Body of pancreas (tissue), 4 donors: Measurements from ENCODE around the gene ROPN1B. TPM values are rescaled to one million over a fixed set of nuclear protein-coding genes. Genes with fewer than 3 reads are reported as not detected.
"Not testable (repeated sequence)": the region's sequence is repeated elsewhere in the genome, so short reads cannot be mapped to it uniquely, and the experiment has no call there.

Experiments used
- ATAC-seq: fragments of 150-250 bp; one replicate; pipeline ENCODE4 v1.9.1; 2016
- DNase-seq, 4 donors: peaks; one replicate each; pipeline ENCODE4 v3.0.0-alpha.2; 2019
- H3K27ac ChIP-seq, 4 donors: fragments of 200-600 bp; sonication (generic); 1 replicate in 3 of 4; 2 replicates in 1 of 4; pipeline versions ENCODE4 v1.5.1 to v1.6.1; 2016 to 2019; ENCODE audit warnings: mild to moderate bottlenecking in 1 of 4, mixed read lengths in 1 of 4, moderate library complexity in 1 of 4
- H3K27me3 ChIP-seq, 2 donors: fragments of 200-600 bp; sonication (generic); one replicate each; pipeline ENCODE4 v1.6.0; 2016; ENCODE audit warnings: mild to moderate bottlenecking in 1 of 2
- H3K36me3 ChIP-seq, 2 donors: fragments of 200-600 bp; sonication (generic); replicated peaks in 1 of 2; 2 replicates each; pipeline ENCODE4 v1.5.1; 2016; ENCODE audit warnings: low read depth in 2 of 2; ENCODE audit not compliant: insufficient read depth in 1 of 2
- H3K4me1 ChIP-seq: fragments of 200-600 bp; sonication (generic); one replicate; pipeline ENCODE4 v1.6.0; 2016
- H3K4me3 ChIP-seq, 2 donors: fragments of 200-600 bp; sonication (generic); 1 replicate in 1 of 2; 2 replicates in 1 of 2; pipeline ENCODE4 v1.5.1; 2016 to 2019
- H3K9me3 ChIP-seq, 3 donors: fragments of 200-600 bp; sonication (generic); 1 replicate in 2 of 3; 2 replicates in 1 of 3; pipeline ENCODE4 v1.5.1; 2016
- POLR2A ChIP-seq, 3 donors: fragments of 450-650 bp; IDR thresholded peaks; one replicate each; pipeline ENCODE4 v1.6.1; 2016; ENCODE audit warnings: antibody characterized with exemption in 3 of 3, mild to moderate bottlenecking in 2 of 3
- WGBS, 2 donors: methylation state at CpG; one replicate each; pipeline ENCODE4 v1.1.5; 2017; 5-methylcytosine and 5-hydroxymethylcytosine counted together
- intact Hi-C: fragments of 100-400 bp; cut with DNase I; formaldehyde crosslinking; loops from one replicate; pipeline ENCODE4 v1.15.1; 2023
- total RNA-seq, 2 donors: library from RNA; depleted of rRNA; stranded (reverse); fragments of >200 nt; gene quantifications; one replicate each; pipeline ENCODE4 v1.1.0, GENCODE V29; 2016
- TF ChIP-seq, protein P1 (sequence below), 7 experiments: fragments of 450-650 bp in 4 of 7; fragments of 200-600 bp in 3 of 7; sonication (generic) in 3 of 7; IDR thresholded peaks; one replicate each; pipeline ENCODE4 v1.5.1; 2016 to 2019; ENCODE audit warnings: antibody characterized with exemption in 7 of 7

ROPN1B gene
- total RNA-seq, 2 donors from 2014 or later: 0.52 TPM; not detected in 1

DNA sequence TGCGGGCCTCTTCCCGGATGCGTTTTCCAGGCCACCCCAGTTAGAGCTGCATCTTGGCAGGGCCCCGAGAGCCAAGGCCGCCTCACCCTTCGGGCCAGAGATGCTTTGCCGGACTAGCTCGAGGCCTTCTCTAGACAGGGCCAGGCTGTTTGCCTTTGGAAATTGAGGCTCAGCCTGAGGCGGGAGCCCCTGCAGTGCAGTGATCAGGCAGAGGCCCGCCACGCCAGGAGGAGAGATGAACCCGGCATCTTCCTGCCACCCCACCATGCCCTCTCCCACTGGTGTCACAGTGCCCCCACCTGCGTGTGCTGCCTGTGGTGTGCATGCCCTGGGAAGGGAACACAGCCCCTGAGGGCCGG lies 8.9 kb upstream of the ROPN1B start:
- ATAC-seq (no peak), DNase-seq (no peak)
- Histone ChIP-seq H3K27ac (no peak overlapping the region), H3K36me3 (no peaks in the 10 kb centered on the region), H3K27me3 (no peaks in the 10 kb centered on the region), H3K4me1 (no peaks in the 10 kb centered on the region), H3K9me3 (no peaks in the 10 kb centered on the region), H3K4me3 (no peak overlapping the region)
- TF ChIP-seq POLR2A (IDR thresholded peaks at IDR 0.05): no peak
- TF ChIP-seq, protein P1, sequence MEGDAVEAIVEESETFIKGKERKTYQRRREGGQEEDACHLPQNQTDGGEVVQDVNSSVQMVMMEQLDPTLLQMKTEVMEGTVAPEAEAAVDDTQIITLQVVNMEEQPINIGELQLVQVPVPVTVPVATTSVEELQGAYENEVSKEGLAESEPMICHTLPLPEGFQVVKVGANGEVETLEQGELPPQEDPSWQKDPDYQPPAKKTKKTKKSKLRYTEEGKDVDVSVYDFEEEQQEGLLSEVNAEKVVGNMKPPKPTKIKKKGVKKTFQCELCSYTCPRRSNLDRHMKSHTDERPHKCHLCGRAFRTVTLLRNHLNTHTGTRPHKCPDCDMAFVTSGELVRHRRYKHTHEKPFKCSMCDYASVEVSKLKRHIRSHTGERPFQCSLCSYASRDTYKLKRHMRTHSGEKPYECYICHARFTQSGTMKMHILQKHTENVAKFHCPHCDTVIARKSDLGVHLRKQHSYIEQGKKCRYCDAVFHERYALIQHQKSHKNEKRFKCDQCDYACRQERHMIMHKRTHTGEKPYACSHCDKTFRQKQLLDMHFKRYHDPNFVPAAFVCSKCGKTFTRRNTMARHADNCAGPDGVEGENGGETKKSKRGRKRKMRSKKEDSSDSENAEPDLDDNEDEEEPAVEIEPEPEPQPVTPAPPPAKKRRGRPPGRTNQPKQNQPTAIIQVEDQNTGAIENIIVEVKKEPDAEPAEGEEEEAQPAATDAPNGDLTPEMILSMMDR (IDR thresholded peaks at IDR 0.05): no peak
- intact Hi-C loops: no loop called here
- 89 to 94% methylated on average over 3 to 14 of the region's 14 CpGs for WGBS, 2 donors

DNA sequence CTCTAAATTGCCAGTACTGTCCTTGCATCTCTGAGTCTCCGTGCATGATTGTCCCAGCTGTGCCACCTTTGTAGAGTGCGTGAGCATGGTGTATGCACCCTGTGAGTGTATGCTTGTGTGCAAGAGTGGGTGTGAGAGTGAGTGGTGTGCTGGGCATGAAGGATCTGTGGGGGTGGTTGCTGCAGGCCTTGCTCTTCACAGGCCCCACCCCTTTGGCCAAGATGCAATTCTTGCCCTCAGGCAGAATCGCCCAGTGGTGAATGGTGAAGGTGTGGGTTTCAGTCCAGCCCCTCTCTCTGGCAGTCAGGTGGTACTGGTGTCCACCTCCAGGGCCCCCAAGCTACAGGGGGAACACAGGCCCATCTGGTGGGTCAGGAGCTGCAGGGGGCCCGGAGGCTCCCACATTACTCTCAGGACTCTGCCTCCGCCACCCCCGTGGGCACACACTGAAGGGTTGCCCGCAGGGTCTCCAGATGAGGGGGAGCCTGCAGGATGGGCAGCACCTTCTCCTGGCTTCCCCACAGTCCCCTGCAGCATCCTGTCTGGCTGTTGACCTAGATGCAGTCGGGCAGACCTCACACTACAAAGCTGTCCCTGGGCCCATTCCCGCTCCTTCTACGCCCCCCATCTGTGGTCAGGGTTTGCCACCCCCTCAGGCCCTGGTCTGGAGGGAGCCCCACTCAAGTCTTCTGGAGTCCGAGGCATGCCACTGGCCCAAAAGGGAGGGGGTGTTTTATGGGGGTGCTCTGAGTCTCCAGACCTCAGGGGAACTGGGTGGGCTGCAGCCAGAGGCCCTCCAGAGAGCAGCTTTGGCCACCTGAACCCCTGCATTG lies 8.3 kb upstream of the ROPN1B start:
- no peak for DNase-seq
- ATAC-seq: no peak
- 89 to 90% methylated on average over 7 to 11 of the region's 11 CpGs for WGBS, 2 donors

DNA sequence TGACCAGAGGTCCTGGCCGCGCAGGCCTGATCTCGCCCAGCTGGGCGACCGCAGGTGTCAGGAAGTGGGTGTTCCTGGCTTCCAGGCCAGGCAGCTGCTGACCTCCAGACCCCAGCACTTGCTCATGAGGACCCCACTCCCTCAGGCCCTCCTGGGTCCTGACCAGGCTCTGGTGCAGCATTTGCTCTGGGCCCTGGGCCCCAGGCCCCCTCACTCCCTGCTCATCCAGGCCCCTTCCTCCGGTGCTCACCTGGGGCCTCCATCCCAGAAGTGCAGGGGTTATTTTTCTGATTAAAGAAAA lies 7.7 kb upstream of the ROPN1B start:
- no peak for ATAC-seq
- intact Hi-C loops: no loop called here
- TF ChIP-seq, protein P1 (IDR thresholded peaks at IDR 0.05): no peak
- no peak for TF ChIP-seq POLR2A (IDR thresholded peaks at IDR 0.05)
- Histone ChIP-seq H3K27me3 (no peaks in the 10 kb centered on the region), H3K9me3 (no peaks in the 10 kb centered on the region), H3K4me3 (no peak overlapping the region), H3K4me1 (no peaks in the 10 kb centered on the region), H3K27ac (no peak overlapping the region), H3K36me3 (no peaks in the 10 kb centered on the region)
- no peak for DNase-seq
- 40 to 84% methylated on average over 1 to 6 of the region's 6 CpGs for WGBS, 2 donors

More for the DNA sequence above, 8.3 kb upstream of the ROPN1B start:
- no peaks in the 10 kb centered on the region for H3K27me3 ChIP-seq
- H3K36me3 ChIP-seq: no peaks in the 10 kb centered on the region
- H3K4me1 ChIP-seq: no peaks in the 10 kb centered on the region
- no peak for TF ChIP-seq POLR2A (IDR thresholded peaks at IDR 0.05)
- TF ChIP-seq, protein P1 (IDR thresholded peaks at IDR 0.05): no peak
- intact Hi-C loops: no loop called here
- no peak overlapping the region for H3K27ac ChIP-seq
- no peak overlapping the region for H3K4me3 ChIP-seq
- no peaks in the 10 kb centered on the region for H3K9me3 ChIP-seq

DNA sequence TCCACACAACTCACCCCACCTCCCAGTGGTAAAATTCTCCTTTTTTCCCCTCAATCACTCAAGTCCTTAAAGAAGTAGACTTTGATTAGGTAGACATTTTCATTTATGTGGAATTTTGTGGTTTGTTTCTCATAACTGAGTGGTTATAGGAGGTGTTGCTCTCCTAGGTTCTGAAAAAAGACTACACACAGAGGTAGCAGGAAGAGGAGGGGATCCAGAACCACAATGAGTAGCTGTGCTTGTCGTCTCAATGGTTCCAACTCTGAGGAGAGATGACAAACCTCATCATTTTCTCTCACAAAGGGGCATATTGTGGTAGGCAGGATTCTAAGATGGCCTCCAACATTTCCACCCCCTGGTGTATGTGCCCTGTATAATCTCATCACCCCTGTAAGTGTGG lies 5.1 kb upstream of the ROPN1B start:
- H3K4me3 ChIP-seq, H3K27ac ChIP-seq, H3K36me3 ChIP-seq, H3K27me3 ChIP-seq, intact Hi-C loops, H3K4me1 ChIP-seq, H3K9me3 ChIP-seq, ATAC-seq, DNase-seq: not testable (repeated sequence)
- WGBS, 2 donors: 67 to 74% methylated on average over 1 of the region's 1 CpG

DNA sequence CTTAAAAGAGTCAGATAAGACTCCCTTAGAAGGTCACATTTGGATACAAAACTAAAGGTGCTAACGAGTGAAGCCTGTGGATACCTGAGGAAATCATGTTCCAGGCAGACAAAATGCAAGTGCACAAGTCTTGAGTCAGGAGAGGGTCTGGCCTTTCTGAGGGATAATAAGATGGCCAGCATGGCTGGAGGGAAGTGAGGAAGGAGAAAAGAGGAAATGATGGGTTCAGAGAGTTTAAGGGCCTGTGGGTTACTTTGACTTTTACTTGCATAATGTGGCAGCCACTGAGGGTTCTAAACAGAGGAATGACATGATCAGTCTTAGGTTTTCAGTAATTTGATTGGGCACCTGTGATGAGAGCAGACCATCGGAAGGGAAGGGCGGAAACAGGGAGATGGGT lies 3.5 kb upstream of the ROPN1B start:
- Histone ChIP-seq H3K27ac (no peak overlapping the region), H3K4me1 (peaks cover 4% of the 10 kb centered on the region), H3K4me3 (no peak overlapping the region), H3K27me3 (no peaks in the 10 kb centered on the region), H3K36me3 (no peaks in the 10 kb centered on the region), H3K9me3 (no peaks in the 10 kb centered on the region)
- 87 to 96% methylated on average over 3 of the region's 3 CpGs for WGBS, 2 donors
- ATAC-seq (no peak), DNase-seq (no peak)
- intact Hi-C loops: no loop called here
- TF ChIP-seq POLR2A (IDR thresholded peaks at IDR 0.05): no peak
- TF ChIP-seq, protein P1 (IDR thresholded peaks at IDR 0.05): no peak
